TTC549 (cell line): ENCODE results near the gene NRBP1.
"Not testable (repeated sequence)": the region's sequence is repeated elsewhere in the genome, so short reads cannot be mapped to it uniquely, and the experiment has no call there.

ENCODE experiments used
- FAIRE-seq: peaks from 2 replicates; lab custom pipeline; 2012; peaks lifted over from hg19 to GRCh38; lab: Jason Lieb, UNC

NRBP1 gene

GRCh38 chr2:27422958-27423357, 5.5 kb upstream of the NRBP1 start:
- FAIRE-seq = no peak

- not testable (repeated sequence) for FAIRE-seq
These were observed 3.4 kb upstream of the NRBP1 start for GRCh38 chr2:27425039-27425438.

DNA sequence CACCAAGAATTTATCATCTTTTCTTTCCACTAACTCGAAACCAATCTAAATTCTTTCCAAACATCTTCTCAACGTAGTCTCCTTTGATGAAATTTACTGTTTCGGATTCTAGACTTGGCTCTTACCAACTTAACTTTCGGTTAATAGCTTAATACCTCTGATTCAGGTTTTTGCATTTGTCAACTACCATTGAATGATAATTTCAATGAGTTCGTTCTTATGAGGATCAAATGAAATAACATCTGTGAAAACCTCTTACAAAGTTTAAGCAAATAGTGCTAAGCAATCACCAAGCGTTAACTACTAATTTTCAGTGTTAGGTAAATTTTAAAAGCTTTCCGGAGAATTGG, 593 bp upstream of the NRBP1 start:
- no peak for FAIRE-seq

DNA sequence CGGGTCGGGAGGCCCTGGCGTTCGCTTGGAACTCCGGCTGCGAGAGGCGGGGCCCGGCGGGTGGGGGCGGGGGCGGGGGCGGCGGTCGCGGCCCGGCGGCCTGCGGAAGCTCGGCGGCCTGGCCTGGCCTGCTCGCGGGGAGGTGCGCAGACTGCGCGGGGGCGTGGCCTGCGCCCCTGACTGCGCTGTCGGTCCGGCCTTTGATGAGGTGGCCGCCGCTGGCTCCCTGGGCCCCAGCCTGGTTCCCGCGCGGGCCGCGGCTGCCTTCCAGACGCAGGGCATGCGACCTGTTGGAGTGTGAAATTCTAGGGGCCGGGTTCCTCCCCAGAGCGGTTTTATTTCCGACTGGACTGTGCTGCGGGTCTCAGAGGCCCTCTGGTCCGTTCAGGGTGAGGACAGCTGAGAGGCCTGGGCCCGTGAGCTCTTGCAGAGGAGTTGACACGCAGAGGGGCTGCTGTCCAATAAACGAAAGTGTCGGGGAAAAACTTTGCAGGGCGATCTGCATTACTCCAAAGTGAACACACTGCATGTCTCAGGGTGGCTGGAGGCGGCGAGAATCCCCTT, 629 bp downstream of the NRBP1 start:
- no peak for FAIRE-seq

DNA sequence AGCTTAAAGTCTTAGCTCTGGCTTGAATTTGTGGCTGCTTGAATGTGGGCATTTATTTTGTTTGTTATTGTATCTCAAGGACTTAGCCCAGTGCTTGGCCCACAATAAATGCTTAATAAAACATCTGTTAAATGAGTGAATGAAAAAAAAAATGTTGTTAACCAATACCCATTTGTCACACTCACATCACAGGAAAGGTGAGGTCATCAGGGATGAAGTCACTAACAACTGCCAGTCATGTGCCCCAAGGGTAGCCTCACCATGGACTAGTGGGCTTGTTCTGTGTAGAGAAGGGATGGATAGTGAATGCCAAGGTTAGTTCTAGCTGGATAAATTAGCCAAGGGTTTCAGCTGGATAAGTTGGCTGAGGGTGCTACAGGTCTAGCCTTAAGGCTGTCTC, 3.0 kb downstream of the NRBP1 start:
- FAIRE-seq = no peak

- no peak for FAIRE-seq
These were observed 7.2 kb downstream of the NRBP1 start for GRCh38 chr2:27435628-27436027.

GRCh38 chr2:27441226-27441926, 12.9 kb downstream of the NRBP1 start:
- no peak for FAIRE-seq

GRCh38 chr2:27441958-27442919, 13.8 kb downstream of the NRBP1 start, which contains the start of gene KRTCAP3:
Gene KRTCAP3 (plus strand): TSS chr2:27442381. CDS start chr2:27442413, 32 bp downstream.
- no peak for FAIRE-seq

DNA sequence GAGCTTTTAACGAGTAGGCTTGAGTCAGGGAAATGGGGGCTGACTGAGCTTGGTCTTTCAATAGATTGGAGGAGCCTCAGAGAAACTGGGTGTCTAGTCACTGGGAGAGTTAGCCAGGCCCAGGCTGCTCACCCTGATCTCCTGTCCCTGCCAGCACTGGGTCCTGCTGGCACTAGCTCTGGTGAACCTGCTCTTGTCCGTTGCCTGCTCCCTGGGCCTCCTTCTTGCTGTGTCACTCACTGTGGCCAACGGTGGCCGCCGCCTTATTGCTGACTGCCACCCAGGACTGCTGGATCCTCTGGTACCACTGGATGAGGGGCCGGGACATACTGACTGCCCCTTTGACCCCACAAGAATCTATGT, 14.5 kb downstream of the NRBP1 start:
- no peak for FAIRE-seq

DNA sequence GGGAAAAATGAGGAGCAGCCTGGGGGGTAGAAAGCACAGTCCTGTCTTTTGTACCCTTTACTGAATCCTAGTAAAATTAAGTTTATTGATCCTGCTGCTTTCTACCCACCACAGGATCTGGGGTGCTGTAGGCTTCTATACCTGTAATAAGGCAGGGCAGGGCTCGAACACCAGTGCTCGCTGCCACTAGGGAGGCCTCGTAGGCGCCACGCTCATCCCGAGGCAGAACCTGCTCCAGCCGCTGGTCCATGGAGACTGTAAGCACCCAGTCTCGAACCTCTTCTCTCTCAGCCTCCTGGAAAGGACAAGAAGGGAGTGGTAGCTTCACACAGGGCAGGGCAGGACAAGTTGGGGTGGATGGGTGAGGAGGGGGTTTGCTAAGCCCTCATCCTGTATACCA, 16.7 kb downstream of the NRBP1 start:
- FAIRE-seq = no peak

DNA sequence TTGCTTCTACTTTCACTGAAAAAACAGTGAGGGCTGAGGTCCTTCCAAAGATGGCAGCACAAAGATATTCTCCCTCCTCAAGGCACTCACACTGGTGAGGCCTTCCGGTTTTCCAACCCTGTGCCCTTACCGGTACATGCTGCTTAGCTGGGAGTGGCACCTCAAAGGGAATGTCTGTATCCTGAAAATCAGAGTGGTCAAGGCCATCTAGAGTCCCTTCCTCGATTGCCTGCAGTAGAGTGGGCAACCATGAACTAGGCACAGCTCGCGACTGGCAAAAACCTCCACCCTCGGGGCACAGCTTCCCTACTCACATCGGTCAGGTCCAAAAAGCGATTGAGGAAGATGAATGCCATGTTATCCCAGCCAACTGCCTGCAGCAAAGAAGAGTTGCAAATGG, 17.2 kb downstream of the NRBP1 start:
- FAIRE-seq = no peak

- FAIRE-seq = no peak
These were observed 17.6 kb downstream of the NRBP1 start for GRCh38 chr2:27446057-27446456.

- FAIRE-seq = no peak
These were observed 19.9 kb downstream of the NRBP1 start for GRCh38 chr2:27448381-27448780.

DNA sequence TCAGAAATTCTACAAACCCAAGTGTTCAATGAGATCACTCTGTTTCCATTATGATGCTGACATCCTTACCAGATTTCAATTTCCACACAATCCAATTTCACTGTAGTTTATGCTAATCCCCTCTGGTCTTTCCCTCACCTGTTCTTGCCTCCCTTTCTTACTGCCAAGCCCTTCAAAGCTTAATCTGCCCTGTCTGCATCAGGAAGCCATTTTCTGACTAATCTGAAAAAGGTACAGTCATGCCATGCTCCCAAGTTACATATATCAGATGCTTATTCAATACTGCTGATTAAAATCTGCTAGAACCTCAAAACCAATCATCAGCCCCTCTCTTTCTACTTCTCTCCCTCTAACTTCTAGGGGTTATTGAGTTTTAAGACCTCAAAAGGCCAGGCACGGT, 22.7 kb downstream of the NRBP1 start:
- FAIRE-seq = no peak

GRCh38 chr2:27453968-27454367, 25.5 kb downstream of the NRBP1 start:
- no peak for FAIRE-seq

GRCh38 chr2:27461118-27461517, 32.7 kb downstream of the NRBP1 start:
- FAIRE-seq = no peak

- no peak for FAIRE-seq
These were observed 36.0 kb downstream of the NRBP1 start for GRCh38 chr2:27464443-27464842.

- no peak for FAIRE-seq
These were observed 43.5 kb downstream of the NRBP1 start for GRCh38 chr2:27471961-27472360.

GRCh38 chr2:27485496-27485895, 57.1 kb downstream of the NRBP1 start:
- FAIRE-seq = no peak

GRCh38 chr2:27489118-27489497, 60.7 kb downstream of the NRBP1 start:
- FAIRE-seq = no peak

DNA sequence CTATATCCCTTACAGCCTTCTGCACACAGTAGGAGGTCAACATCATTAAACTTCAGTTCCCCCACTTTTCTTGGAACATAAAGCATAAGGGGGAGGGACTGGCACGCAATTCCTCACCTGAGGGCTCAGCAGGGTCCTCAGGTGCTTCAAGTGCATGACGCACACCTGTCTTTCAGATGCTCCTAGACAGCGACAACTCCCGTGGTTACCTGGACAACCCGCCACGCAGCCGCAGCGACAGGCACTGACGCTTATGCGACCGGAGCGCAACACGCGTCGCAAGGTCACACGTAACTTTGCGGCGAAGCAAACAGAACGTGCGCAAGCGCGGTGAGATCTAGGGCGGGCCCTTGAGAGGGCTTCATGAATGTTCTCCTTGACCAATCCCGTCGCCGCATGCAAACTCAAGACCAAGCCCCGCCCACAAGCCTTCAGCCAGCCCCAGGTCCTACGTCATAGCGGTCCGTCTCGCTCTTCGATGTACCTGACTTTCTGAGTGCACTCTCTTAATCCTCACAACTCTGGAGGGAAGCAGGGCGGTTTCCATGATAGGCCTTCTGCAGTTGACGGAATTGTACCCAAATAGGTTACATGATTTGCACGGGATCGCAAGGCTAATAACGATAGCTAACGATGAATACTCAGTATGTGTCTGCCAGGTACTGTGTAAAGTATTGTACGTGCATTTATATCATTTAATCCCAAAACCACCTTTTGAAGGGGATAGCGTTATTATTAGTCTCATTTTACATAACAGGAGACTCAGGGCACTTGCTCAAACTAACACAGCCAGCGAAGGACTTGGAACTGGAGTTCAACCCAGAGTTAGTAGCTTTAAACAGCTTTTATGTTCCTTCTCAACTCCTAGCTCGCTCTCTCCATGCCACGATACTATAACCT, 61.3 kb downstream of the NRBP1 start, which contains the start of gene IFT172:
TSS of gene IFT172 (minus strand) at position 246 of the 900 bp plus-strand sequence. CDS start at position 156, 90 bp downstream.
- FAIRE-seq = peak; percentile 94
